Keratinocyte (primary cell): ENCODE measurements around the gene APPL2.

Experiments
- CTCF ChIP-seq, 3 experiments: IDR thresholded peaks in 1 of 3; conservative IDR thresholded peaks in 1 of 3; optimal IDR thresholded peaks in 1 of 3; 2 replicates in 2 of 3; 3 replicates in 1 of 3; pipeline versions ENCODE3 to v1.5.1; 2011; ENCODE audit warnings: low read length in 3 of 3, mild to moderate bottlenecking in 3 of 3, moderate library complexity in 2 of 3, control low read depth in 1 of 3, inconsistent platforms in 1 of 3; ENCODE audit not compliant: insufficient read depth in 2 of 3; ENCODE audit errors: extremely low read depth in 1 of 3
- EZH2 ChIP-seq: IDR thresholded peaks from one replicate; pipeline ENCODE4 v1.6.1; 2012; ENCODE audit warnings: inconsistent platforms, mild to moderate bottlenecking, low read length, moderate library complexity

GRCh38 chr12:105228966-105229365 is 7.0 kb downstream of the APPL2 start:
- no peak for TF ChIP-seq CTCF (optimal IDR thresholded peaks at IDR 0.05 in 1 of 3, IDR thresholded peaks at IDR 0.05 in 1 of 3, conservative IDR thresholded peaks at IDR 0.05 in 1 of 3; ENCODE audit: extremely low read depth in 1 of 3, insufficient read depth in 2 of 3, low read length in 3 of 3)
- no peak for TF ChIP-seq EZH2
